NCI-H345 treated with DMSO at 0.1 percent for 48 hours (cell line): Measurements from ENCODE around the gene SRCIN1.
A peak's percentile ranks its signal among the peaks of the same experiment; 100 is the strongest.
"Not testable (repeated sequence)": the region's sequence is repeated elsewhere in the genome, so short reads cannot be mapped to it uniquely, and the experiment has no call there.

ENCODE experiments used
- DNase-seq: peaks from one replicate; lab custom pipeline; 2025; ENCODE audit not compliant: unreplicated experiment; lab: John Stamatoyannopoulos, UW

Gene SRCIN1, protein sequence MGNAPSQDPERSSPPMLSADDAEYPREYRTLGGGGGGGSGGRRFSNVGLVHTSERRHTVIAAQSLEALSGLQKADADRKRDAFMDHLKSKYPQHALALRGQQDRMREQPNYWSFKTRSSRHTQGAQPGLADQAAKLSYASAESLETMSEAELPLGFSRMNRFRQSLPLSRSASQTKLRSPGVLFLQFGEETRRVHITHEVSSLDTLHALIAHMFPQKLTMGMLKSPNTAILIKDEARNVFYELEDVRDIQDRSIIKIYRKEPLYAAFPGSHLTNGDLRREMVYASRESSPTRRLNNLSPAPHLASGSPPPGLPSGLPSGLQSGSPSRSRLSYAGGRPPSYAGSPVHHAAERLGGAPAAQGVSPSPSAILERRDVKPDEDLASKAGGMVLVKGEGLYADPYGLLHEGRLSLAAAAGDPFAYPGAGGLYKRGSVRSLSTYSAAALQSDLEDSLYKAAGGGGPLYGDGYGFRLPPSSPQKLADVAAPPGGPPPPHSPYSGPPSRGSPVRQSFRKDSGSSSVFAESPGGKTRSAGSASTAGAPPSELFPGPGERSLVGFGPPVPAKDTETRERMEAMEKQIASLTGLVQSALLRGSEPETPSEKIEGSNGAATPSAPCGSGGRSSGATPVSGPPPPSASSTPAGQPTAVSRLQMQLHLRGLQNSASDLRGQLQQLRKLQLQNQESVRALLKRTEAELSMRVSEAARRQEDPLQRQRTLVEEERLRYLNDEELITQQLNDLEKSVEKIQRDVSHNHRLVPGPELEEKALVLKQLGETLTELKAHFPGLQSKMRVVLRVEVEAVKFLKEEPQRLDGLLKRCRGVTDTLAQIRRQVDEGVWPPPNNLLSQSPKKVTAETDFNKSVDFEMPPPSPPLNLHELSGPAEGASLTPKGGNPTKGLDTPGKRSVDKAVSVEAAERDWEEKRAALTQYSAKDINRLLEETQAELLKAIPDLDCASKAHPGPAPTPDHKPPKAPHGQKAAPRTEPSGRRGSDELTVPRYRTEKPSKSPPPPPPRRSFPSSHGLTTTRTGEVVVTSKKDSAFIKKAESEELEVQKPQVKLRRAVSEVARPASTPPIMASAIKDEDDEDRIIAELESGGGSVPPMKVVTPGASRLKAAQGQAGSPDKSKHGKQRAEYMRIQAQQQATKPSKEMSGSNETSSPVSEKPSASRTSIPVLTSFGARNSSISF

GRCh38 chr17:38605841-38606645 lies at the start of gene SRCIN1:
TSS of gene SRCIN1 (minus strand) at chr17:38605952. CDS start at chr17:38605705, 247 bp downstream.
- DNase-seq: peak; percentile 42

GRCh38 chr17:38654411-38655398 lies 49.0 kb upstream of the SRCIN1 start:
- DNase-seq: no peak

DNA sequence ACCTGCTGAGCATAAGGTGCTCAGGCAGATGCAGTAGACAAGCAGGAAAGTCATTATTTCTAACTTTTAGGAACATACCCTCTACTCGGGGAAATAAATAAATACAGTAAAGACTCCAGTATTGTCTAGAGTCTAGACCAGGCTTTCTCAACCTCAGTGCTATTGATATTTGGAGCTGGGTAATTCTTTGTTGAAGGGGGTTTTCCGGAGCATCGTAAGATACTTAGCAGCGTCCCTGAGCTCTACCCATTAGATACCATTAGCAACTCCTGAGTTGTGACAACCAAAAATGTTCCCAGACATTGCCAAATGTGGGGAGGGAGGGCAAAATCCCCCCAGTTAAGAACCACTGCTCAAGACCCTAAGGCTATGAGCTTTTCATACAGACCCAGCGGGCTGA lies 47.9 kb upstream of the SRCIN1 start:
- DNase-seq: no peak

DNA sequence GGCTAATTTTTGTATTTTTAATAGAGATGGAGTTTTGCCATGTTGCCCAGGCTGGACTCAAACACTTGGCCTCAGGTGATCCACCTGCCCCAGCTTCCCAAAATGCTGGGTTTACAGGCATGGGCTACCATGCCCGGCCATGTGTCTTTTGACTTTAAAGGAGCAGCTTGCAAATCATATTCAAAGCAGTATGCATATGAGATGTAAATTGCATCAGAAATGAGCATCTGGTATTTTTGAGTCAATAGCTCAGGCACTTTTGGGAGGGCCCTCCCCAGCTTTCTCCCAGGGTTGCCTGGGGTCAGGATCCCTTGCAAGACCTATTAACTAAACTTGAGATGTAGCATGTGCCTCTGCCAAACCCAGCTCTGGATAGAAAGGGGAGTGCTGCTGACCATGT lies 47.5 kb upstream of the SRCIN1 start:
- DNase-seq: no peak

DNA sequence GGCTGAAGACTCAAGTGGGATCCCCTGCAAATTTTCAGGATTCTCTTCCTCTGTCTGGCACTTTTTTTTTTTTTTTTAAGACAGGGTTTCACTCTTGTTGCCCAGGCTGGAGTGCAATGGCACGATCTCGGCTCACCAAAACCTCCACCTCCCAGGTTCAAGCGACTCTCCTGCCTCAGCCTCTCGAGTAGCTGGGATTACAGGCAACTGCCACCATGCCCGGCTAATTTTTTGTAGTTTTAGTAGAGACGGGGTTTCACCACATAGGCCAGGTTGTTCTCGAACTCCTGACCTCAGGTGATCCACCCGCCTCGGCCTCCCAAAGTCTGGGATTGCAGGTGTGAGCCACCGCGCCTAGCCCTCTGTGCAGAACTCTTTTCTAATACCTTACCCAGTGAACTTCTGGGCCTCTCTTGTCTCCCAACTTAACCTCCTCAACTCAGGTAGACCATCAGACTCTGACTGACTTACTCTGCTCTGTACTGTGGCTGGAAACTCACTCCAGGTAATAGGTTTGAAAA lies 45.0 kb upstream of the SRCIN1 start:
- DNase-seq: not testable (repeated sequence)

- DNase-seq: no peak
Measured at GRCh38 chr17:38637951-38638350, 32.2 kb upstream of the SRCIN1 start.

- no peak for DNase-seq
Measured at GRCh38 chr17:38636054-38636453, 30.3 kb upstream of the SRCIN1 start.

GRCh38 chr17:38632334-38632733 lies 26.6 kb upstream of the SRCIN1 start:
- no peak for DNase-seq

DNA sequence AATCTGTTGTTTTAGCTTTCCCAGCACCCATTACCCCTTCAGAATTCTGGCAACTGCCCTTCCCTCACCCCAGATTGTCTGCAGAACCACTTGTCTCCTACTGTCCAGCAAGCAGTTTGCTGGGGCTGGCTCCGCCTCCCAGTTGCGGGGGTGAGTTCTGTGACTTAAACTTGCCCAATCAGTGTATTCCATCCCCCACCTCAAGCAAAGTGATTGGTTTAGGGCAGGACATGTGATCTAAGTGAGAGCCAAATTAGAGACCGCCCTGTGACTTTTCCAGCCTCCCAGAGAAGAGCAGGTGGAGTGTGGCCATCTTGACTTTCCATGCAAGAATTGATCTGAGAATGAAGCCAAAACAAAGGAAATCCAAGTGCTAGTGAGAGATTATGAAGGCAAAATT lies 22.7 kb upstream of the SRCIN1 start:
- DNase-seq: no peak

DNA sequence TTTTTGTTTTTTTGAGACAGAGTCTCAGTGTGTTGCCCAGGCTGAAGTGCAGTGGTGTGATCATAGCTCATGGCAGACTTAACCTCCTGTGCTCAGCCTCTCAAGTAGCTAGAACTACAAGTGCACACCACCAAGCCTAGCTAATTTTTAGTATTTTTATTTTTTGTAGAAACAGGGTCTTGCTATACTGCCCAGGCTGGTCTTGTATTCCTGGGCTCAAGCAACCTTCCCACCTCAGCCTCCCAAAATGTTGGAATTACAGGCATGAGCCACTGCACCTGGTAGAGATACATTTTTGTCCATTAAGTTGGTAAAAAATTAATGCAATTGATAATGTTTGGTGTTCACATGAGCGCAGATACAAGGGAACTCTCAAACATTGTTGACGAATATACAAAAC lies 22.2 kb upstream of the SRCIN1 start:
- no peak for DNase-seq

DNA sequence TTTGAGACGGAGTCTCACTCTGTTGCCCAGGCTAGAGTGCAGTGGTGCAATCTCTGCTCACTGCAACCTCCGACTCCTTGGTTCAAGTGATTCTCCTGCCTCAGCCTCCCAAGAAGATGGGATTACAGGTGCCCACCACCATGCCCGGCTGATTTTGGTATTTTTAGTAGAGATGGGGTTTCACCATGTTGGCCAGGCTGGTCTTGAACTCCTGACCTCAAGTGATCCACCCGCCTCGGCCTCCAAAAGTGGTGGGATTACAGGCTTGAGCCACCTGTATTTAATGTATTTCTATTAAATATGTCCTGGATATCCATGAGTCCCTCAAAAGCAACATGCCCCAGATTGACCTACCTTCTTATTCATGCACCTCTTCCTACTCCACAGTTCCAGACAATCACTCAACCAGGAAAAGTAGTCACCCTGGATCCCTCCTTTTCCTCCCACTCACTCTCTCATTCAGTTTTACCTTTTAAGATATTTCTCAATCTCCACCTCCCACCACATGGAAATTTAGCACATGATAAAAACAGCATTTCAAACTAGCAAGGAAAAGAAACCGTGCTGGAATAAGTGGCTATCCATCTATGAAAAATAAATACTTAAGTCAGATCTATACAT lies 21.0 kb upstream of the SRCIN1 start:
- DNase-seq: not testable (repeated sequence)

DNA sequence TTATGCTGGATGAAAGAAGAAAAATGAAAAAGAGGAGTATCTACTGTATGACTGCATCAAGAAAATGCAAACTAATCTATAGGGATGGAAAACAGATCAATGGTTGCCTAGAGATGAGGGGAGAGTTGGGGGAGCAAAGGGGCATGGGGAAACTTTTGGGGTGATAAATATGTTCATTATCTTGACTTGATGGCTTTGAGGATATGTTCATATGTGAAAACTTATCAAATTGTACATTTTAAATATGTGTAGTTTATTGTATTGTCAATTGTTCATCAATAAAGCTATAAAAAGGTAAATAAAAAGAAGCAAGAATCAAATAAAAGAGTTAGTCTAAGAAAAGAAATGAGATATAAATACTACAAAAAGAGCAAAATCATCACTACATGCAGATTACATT lies 19.7 kb upstream of the SRCIN1 start:
- DNase-seq: no peak

GRCh38 chr17:38624782-38625355 lies 19.1 kb upstream of the SRCIN1 start:
- not testable (repeated sequence) for DNase-seq

DNA sequence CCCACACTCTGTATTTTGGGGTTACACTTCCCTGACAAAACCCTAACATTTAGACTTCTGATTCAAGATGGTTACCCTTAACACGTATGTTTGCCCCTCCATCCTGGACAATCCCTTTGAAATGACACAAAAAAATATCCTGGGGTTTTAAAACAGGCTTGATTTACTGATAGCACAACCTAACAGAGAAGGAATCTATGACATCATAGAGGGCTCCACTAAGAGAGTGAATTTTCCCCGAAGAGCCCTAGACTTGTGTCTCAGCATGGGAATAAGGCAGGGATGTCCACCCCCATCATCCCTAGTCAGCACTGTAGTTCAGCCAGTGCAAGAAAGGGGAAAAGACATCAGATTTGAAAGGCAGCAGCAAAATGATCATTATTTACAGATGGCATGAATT lies 15.8 kb upstream of the SRCIN1 start:
- no peak for DNase-seq

DNA sequence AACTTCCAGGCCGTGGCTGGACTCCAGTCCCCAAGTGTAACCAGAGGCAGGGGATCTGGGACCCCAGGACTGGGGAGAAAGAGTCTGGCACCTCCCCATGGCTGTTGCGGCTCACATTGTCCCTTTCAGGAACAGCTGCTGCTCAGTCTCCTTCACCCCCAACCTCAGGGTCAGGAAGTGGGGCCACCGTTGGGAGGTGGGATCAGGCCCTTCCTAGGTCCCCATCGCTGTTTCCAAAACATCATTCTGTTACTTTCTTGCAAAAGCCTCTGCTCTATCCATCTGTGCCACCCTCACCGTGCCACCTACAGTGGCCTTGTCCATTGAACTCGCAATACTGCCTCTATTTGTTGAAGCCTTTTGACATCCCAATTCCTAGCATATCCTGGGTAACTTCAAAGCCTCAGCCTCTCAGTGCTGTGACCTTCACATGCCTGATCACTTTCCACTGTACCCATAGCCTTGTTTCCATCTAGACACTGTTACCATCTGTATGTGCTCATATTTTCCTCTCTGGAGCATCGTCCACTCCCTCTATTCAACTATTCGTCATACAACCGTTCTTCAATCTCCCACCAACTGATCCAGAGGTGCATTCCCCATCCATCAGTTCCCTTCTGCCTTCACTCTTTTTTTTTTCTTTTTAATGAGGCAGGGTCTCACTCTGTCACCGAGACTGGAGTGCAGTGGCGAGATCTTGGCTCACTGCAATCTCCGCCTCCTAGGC lies 15.0 kb upstream of the SRCIN1 start:
- DNase-seq: no peak

GRCh38 chr17:38619937-38620550 lies 14.3 kb upstream of the SRCIN1 start:
- DNase-seq: no peak

DNA sequence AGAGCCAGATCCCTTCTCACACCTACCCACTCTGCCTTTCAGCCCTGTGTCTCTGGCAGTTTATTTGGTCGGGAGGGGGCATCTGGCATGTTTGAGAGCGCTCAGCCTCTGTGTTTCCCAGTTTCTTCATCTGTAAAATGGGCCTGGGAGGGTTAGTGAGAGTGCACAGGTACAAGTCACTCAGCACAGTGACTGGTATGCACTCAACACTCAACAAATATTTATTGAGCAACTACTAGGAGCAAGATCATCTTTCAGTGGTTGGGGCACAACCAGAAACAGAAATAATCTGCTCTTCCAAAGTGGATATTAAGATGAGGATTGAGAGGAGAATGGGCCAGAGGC lies 13.7 kb upstream of the SRCIN1 start:
- DNase-seq: no peak
